ENCODE results near the gene ARID5B.

The ARID5B gene

DNA sequence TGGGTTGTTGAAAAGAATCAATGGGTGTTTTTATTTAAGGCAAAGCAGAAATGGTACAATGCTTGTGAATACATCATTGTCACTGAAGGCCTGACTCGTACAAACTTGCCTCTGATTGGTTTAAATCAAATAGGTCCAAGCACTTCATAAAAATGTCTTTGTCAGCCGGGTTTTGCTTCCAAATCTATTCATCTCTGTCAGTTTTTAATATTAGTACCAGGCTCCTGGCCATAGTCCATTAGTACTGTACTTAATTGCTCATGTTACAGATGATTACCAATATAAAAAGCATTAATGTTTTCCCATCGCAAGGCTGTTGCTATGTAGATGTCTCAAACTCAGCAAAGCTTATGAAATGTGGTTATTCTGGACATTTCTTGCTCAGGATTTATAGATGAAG, 171.9 kb downstream of the ARID5B start:
- peaks cover 0 to 41% of the 10 kb centered on the region in 2 experiments; a peak in 1 of 3 replicates for H3K36me3 ChIP-seq (ENCODE audit: control insufficient read depth in 2 of 2, insufficient read depth in 1 of 2, low read length in 2 of 2)

More for the DNA sequence above, 171.9 kb downstream of the ARID5B start:
- Histone ChIP-seq H3K4me3 (ENCODE audit: low read depth, low read length) (no peak overlapping the region), H3K27ac (ENCODE audit: extremely low read depth, low read depth, low read length) (no peak overlapping the region), H3K4me1 (ENCODE audit: control insufficient read depth, insufficient read depth, low read length) (peaks cover 11% of the 10 kb centered on the region), H3K9me3 (ENCODE audit: control insufficient read depth, insufficient read depth, low read depth, low read length) (no peaks in the 10 kb centered on the region)
- TF ChIP-seq, protein P1, sequence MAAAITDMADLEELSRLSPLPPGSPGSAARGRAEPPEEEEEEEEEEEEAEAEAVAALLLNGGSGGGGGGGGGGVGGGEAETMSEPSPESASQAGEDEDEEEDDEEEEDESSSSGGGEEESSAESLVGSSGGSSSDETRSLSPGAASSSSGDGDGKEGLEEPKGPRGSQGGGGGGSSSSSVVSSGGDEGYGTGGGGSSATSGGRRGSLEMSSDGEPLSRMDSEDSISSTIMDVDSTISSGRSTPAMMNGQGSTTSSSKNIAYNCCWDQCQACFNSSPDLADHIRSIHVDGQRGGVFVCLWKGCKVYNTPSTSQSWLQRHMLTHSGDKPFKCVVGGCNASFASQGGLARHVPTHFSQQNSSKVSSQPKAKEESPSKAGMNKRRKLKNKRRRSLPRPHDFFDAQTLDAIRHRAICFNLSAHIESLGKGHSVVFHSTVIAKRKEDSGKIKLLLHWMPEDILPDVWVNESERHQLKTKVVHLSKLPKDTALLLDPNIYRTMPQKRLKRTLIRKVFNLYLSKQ (tag by site-specific recombination; IDR thresholded peaks at IDR 0.05; ENCODE audit: borderline replicate concordance), result no peak
- TF ChIP-seq ZNF629 (tag by site-specific recombination; IDR thresholded peaks at IDR 0.05) (no peak), PRDM1 (tag by site-specific recombination; IDR thresholded peaks at IDR 0.05) (no peak), ZNF426 (tag by site-specific recombination; IDR thresholded peaks at IDR 0.05) (no peak), ZNF548 (tag by site-specific recombination; IDR thresholded peaks at IDR 0.05) (no peak), ZBTB1 (tag by site-specific recombination; IDR thresholded peaks at IDR 0.05) (no peak), HOXD13 (CRISPR knock-in tag; IDR thresholded peaks at IDR 0.05; ENCODE audit: borderline replicate concordance) (no peak), ZNF248 (tag by site-specific recombination; IDR thresholded peaks at IDR 0.05) (no peak), ZNF23 (tag by site-specific recombination; IDR thresholded peaks at IDR 0.05; ENCODE audit: borderline replicate concordance) (no peak), ZXDB (tag by site-specific recombination; IDR thresholded peaks at IDR 0.05) (no peak), ZNF202 (tag by site-specific recombination; IDR thresholded peaks at IDR 0.05; ENCODE audit: borderline replicate concordance) (no peak), ZNF341 (tag by site-specific recombination; IDR thresholded peaks at IDR 0.05; ENCODE audit: low read depth) (no peak), GLI4 (tag by site-specific recombination; IDR thresholded peaks at IDR 0.05) (no peak)
- TF ChIP-seq, protein P2, sequence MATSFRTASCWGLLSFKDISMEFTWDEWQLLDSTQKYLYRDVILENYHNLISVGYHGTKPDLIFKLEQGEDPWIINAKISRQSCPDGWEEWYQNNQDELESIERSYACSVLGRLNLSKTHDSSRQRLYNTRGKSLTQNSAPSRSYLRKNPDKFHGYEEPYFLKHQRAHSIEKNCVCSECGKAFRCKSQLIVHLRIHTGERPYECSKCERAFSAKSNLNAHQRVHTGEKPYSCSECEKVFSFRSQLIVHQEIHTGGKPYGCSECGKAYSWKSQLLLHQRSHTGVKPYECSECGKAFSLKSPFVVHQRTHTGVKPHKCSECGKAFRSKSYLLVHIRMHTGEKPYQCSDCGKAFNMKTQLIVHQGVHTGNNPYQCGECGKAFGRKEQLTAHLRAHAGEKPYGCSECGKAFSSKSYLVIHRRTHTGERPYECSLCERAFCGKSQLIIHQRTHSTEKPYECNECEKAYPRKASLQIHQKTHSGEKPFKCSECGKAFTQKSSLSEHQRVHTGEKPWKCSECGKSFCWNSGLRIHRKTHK (tag by site-specific recombination; IDR thresholded peaks at IDR 0.05), result no peak
- TF ChIP-seq, protein P3, sequence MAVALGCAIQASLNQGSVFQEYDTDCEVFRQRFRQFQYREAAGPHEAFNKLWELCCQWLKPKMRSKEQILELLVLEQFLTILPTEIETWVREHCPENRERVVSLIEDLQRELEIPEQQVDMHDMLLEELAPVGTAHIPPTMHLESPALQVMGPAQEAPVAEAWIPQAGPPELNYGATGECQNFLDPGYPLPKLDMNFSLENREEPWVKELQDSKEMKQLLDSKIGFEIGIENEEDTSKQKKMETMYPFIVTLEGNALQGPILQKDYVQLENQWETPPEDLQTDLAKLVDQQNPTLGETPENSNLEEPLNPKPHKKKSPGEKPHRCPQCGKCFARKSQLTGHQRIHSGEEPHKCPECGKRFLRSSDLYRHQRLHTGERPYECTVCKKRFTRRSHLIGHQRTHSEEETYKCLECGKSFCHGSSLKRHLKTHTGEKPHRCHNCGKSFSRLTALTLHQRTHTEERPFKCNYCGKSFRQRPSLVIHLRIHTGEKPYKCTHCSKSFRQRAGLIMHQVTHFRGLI (tag by site-specific recombination; IDR thresholded peaks at IDR 0.05), result no peak
- TF ChIP-seq, protein P4, sequence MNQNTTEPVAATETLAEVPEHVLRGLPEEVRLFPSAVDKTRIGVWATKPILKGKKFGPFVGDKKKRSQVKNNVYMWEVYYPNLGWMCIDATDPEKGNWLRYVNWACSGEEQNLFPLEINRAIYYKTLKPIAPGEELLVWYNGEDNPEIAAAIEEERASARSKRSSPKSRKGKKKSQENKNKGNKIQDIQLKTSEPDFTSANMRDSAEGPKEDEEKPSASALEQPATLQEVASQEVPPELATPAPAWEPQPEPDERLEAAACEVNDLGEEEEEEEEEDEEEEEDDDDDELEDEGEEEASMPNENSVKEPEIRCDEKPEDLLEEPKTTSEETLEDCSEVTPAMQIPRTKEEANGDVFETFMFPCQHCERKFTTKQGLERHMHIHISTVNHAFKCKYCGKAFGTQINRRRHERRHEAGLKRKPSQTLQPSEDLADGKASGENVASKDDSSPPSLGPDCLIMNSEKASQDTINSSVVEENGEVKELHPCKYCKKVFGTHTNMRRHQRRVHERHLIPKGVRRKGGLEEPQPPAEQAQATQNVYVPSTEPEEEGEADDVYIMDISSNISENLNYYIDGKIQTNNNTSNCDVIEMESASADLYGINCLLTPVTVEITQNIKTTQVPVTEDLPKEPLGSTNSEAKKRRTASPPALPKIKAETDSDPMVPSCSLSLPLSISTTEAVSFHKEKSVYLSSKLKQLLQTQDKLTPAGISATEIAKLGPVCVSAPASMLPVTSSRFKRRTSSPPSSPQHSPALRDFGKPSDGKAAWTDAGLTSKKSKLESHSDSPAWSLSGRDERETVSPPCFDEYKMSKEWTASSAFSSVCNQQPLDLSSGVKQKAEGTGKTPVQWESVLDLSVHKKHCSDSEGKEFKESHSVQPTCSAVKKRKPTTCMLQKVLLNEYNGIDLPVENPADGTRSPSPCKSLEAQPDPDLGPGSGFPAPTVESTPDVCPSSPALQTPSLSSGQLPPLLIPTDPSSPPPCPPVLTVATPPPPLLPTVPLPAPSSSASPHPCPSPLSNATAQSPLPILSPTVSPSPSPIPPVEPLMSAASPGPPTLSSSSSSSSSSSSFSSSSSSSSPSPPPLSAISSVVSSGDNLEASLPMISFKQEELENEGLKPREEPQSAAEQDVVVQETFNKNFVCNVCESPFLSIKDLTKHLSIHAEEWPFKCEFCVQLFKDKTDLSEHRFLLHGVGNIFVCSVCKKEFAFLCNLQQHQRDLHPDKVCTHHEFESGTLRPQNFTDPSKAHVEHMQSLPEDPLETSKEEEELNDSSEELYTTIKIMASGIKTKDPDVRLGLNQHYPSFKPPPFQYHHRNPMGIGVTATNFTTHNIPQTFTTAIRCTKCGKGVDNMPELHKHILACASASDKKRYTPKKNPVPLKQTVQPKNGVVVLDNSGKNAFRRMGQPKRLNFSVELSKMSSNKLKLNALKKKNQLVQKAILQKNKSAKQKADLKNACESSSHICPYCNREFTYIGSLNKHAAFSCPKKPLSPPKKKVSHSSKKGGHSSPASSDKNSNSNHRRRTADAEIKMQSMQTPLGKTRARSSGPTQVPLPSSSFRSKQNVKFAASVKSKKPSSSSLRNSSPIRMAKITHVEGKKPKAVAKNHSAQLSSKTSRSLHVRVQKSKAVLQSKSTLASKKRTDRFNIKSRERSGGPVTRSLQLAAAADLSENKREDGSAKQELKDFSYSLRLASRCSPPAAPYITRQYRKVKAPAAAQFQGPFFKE (tag by site-specific recombination; IDR thresholded peaks at IDR 0.05; ENCODE audit: borderline replicate concordance), result no peak
- TF ChIP-seq, protein P5, sequence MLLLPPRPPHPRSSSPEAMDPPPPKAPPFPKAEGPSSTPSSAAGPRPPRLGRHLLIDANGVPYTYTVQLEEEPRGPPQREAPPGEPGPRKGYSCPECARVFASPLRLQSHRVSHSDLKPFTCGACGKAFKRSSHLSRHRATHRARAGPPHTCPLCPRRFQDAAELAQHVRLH (tag by site-specific recombination; IDR thresholded peaks at IDR 0.05), result no peak
- POLR2A ChIA-PET, result no interaction called here
- CTCF ChIA-PET, result interaction anchor here (1.0 to 1.8 kb wide), 2 partner anchors 35 to 172 kb away, joined by 3 to 6 read pairs; no protein-coding TSS in a partner anchor

Measured in HEK293 (cell line).